WTC11 (cell line): ENCODE data around the gene INPP5A. TPM values are rescaled to one million over a fixed set of nuclear protein-coding genes. Genes with fewer than 3 reads are reported as not detected.

Source experiments
- ATAC-seq: fragments of 200-7000 bp; cut with Tn5 transposase; 2 replicates; pipeline ENCODE4 v1.10.0; 2021; ENCODE audit warnings: mild to moderate bottlenecking, moderate library complexity
- CTCF ChIA-PET: fragments of 300-600 bp; sonication (Branson Sonifier 250); formaldehyde crosslinking; loops from one replicate; lab custom pipeline; 2021; ENCODE audit warnings: antibody characterized with exemption; lab: Charles Lee
- POLR2A ChIA-PET: fragments of 350-600 bp; sonication (Branson Sonifier 250); formaldehyde crosslinking; loops from one replicate; lab custom pipeline; 2021; ENCODE audit warnings: antibody characterized with exemption; lab: Charles Lee
- DNase-seq: peaks from one replicate; pipeline ENCODE4 v3.0.0; 2021; ENCODE audit warnings: low spot score
- H3K27ac Mint-ChIP-seq: 2 replicates; pipeline ENCODE4 v1.8.0; 2021; ENCODE audit warnings: mixed read lengths
- H3K27me3 Mint-ChIP-seq: 2 replicates; pipeline ENCODE4 v1.8.0; 2021; ENCODE audit warnings: low read depth, mild to moderate bottlenecking, moderate library complexity, mixed read lengths
- H3K36me3 Mint-ChIP-seq: 2 replicates; pipeline ENCODE4 v1.8.0; 2021; ENCODE audit warnings: mixed read lengths
- H3K4me1 Mint-ChIP-seq: 2 replicates; pipeline ENCODE4 v1.8.0; 2022; ENCODE audit warnings: mixed read lengths
- H3K4me3 Mint-ChIP-seq: 2 replicates; pipeline ENCODE4 v1.8.0; 2021; ENCODE audit warnings: mild to moderate bottlenecking, moderate library complexity, mixed read lengths
- H3K9me3 Mint-ChIP-seq: 2 replicates; pipeline ENCODE4 v1.8.0; 2021; ENCODE audit warnings: mixed read lengths
- FOXJ3 ChIP-seq: sonication (generic); formaldehyde crosslinking; IDR thresholded peaks from 2 replicates; pipeline ENCODE4 v1.9.0; 2021; ENCODE audit warnings: missing genetic modification reagents, mild to moderate bottlenecking, borderline replicate concordance
- GRHL2 ChIP-seq: fragments of 250-450 bp; sonication (Bioruptor Pico); IDR thresholded peaks from 2 replicates; pipeline ENCODE4 v1.8.0; 2022; ENCODE audit warnings: mild to moderate bottlenecking, moderate library complexity; ENCODE audit not compliant: insufficient replicate concordance, severe bottlenecking
- HMGA2 ChIP-seq: fragments of 250-450 bp; sonication (Bioruptor Pico); IDR thresholded peaks from 2 replicates; pipeline ENCODE4 v1.4.0; 2021; ENCODE audit warnings: mild to moderate bottlenecking, moderate library complexity
- NFE2L1 ChIP-seq: sonication (generic); formaldehyde crosslinking; IDR thresholded peaks from 2 replicates; pipeline ENCODE4 v1.8.1; 2023; ENCODE audit warnings: missing genetic modification reagents
- OVOL2 ChIP-seq: fragments of 250-450 bp; sonication (Bioruptor Pico); IDR thresholded peaks from 2 replicates; pipeline ENCODE4 v1.9.0; 2021; ENCODE audit warnings: mild to moderate bottlenecking, borderline replicate concordance
- RELA ChIP-seq: sonication (generic); formaldehyde crosslinking; IDR thresholded peaks from 2 replicates; pipeline ENCODE4 v1.8.1; 2022; ENCODE audit warnings: missing genetic modification reagents, mild to moderate bottlenecking, borderline replicate concordance
- TEAD1 ChIP-seq: sonication (generic); formaldehyde crosslinking; IDR thresholded peaks from 2 replicates; pipeline ENCODE4 v1.8.0; 2022; ENCODE audit warnings: mild to moderate bottlenecking, missing genetic modification reagents
- TEAD4 ChIP-seq: sonication (generic); formaldehyde crosslinking; IDR thresholded peaks from 2 replicates; pipeline ENCODE4 v1.8.0; 2022; ENCODE audit warnings: mild to moderate bottlenecking, missing genetic modification reagents
- ZNF138 ChIP-seq: sonication (generic); formaldehyde crosslinking; conservative IDR thresholded peaks from 2 replicates; pipeline ENCODE4 v1.8.1; 2022; ENCODE audit warnings: mild to moderate bottlenecking, moderate library complexity, missing genetic modification reagents
- ZNF232 ChIP-seq: sonication (generic); formaldehyde crosslinking; IDR thresholded peaks from 2 replicates; pipeline ENCODE4 v1.8.0; 2022; ENCODE audit warnings: mild to moderate bottlenecking, missing genetic modification reagents
- ZNF263 ChIP-seq: sonication (generic); formaldehyde crosslinking; IDR thresholded peaks from 2 replicates; pipeline ENCODE4 v1.8.1; 2022; ENCODE audit warnings: low read depth, mild to moderate bottlenecking, moderate library complexity, missing genetic modification reagents
- ZNF396 ChIP-seq: fragments of 250-450 bp; sonication (Bioruptor Pico); IDR thresholded peaks from 2 replicates; pipeline ENCODE4 v1.8.0; 2021; ENCODE audit warnings: mild to moderate bottlenecking, moderate library complexity, borderline replicate concordance
- ZNF416 ChIP-seq: fragments of 250-450 bp; sonication (Bioruptor Pico); IDR thresholded peaks from 2 replicates; pipeline ENCODE4 v1.9.0; 2021; ENCODE audit warnings: mild to moderate bottlenecking, inconsistent platforms
- total RNA-seq: library from RNA; stranded (reverse); gene quantifications from 3 replicates; pipeline ENCODE4 v1.2.3, GENCODE V29; 2021
- TF ChIP-seq, protein P1 (sequence below): sonication (generic); formaldehyde crosslinking; IDR thresholded peaks from 2 replicates; pipeline ENCODE4 v1.8.1; 2022; ENCODE audit warnings: low read depth, mild to moderate bottlenecking, moderate library complexity, missing genetic modification reagents, borderline replicate concordance
- TF ChIP-seq, protein P2 (sequence below): sonication (generic); formaldehyde crosslinking; IDR thresholded peaks from 2 replicates; pipeline ENCODE4 v1.8.1; 2023; ENCODE audit warnings: mild to moderate bottlenecking, missing genetic modification reagents, borderline replicate concordance
- TF ChIP-seq, protein P3 (sequence below): fragments of 250-450 bp; sonication (Bioruptor Pico); IDR thresholded peaks from 2 replicates; pipeline ENCODE4 v2.1.2; 2022; ENCODE audit warnings: mild to moderate bottlenecking, moderate library complexity
- TF ChIP-seq, protein P4 (sequence below): sonication (generic); formaldehyde crosslinking; IDR thresholded peaks from 2 replicates; pipeline ENCODE4 v1.8.1; 2022; ENCODE audit warnings: low read depth, missing genetic modification reagents, borderline replicate concordance
- TF ChIP-seq, protein P5 (sequence below): sonication (generic); formaldehyde crosslinking; IDR thresholded peaks from 2 replicates; pipeline ENCODE4 v1.8.0; 2022; ENCODE audit warnings: mild to moderate bottlenecking, missing genetic modification reagents
- TF ChIP-seq, protein P6 (sequence below): fragments of 250-450 bp; sonication (Bioruptor Pico); IDR thresholded peaks from 2 replicates; pipeline ENCODE4 v1.9.0; 2021; ENCODE audit warnings: mild to moderate bottlenecking

INPP5A gene
- total RNA-seq, 1 experiment from 2014 or later, result 22.1 TPM

DNA sequence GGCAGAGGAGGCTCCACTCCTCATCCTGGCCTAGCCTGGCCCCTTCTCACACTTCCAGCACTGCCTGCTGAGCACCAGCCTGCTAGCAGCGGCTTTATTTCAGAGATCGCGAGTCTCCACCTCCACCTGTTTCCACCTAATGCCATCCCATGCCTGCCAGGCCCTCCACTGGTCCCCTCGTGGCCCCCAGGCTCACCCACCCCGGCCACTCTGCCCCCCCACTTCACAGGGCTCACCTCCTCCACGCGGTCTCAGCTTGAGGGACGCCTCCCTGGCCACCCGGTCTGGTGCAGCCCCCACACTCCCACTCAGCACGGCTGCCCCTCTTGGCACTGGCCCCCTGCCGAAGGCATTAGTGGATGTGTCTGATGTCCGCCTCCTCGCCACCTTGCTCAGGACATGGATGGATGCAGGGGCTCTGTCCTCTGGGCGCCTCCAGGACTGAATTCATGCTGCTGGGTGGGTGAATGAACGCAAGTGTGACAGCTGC lies 252.1 kb downstream of the INPP5A start (continued):
- TF ChIP-seq, protein P1, sequence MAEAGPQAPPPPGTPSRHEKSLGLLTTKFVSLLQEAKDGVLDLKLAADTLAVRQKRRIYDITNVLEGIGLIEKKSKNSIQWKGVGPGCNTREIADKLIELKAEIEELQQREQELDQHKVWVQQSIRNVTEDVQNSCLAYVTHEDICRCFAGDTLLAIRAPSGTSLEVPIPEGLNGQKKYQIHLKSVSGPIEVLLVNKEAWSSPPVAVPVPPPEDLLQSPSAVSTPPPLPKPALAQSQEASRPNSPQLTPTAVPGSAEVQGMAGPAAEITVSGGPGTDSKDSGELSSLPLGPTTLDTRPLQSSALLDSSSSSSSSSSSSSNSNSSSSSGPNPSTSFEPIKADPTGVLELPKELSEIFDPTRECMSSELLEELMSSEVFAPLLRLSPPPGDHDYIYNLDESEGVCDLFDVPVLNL (CRISPR knock-in tag), result no peak
- TF ChIP-seq RELA (CRISPR knock-in tag), result no peak
- TF ChIP-seq, all 79 proteins: peak for 0

DNA sequence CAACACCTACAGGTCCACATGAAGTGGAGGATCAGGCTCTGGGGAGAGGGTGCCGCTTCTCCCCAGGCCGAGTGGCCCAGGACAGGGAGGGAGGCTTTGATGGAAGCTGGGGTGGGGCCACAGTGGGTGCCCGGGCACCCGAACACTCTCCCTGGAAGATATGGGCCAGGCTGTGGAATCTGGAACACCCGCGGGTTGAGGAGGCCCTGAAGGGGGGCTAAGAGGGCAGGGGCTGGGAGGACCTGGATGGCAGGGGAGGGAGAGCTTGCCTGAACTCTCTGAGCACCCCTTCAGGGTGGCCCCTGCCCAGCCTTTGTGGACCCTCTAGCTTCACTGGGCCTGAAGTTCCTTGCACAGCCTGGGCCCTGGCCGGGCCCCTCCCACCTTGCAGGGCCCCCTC lies 252.9 kb downstream of the INPP5A start:
- no peak overlapping the region for H3K27ac Mint-ChIP-seq
- ChIA-PET CTCF (no interaction called here), POLR2A (no interaction called here)
- TF ChIP-seq ZNF138 (CRISPR knock-in tag) (no peak), ZNF232 (CRISPR knock-in tag) (no peak), TEAD1 (CRISPR knock-in tag) (no peak), ZNF263 (CRISPR knock-in tag) (no peak), OVOL2 (no peak), NFE2L1 (CRISPR knock-in tag) (no peak), ZNF416 (CRISPR knock-in tag) (no peak), FOXJ3 (CRISPR knock-in tag) (no peak)
- TF ChIP-seq, protein P2, sequence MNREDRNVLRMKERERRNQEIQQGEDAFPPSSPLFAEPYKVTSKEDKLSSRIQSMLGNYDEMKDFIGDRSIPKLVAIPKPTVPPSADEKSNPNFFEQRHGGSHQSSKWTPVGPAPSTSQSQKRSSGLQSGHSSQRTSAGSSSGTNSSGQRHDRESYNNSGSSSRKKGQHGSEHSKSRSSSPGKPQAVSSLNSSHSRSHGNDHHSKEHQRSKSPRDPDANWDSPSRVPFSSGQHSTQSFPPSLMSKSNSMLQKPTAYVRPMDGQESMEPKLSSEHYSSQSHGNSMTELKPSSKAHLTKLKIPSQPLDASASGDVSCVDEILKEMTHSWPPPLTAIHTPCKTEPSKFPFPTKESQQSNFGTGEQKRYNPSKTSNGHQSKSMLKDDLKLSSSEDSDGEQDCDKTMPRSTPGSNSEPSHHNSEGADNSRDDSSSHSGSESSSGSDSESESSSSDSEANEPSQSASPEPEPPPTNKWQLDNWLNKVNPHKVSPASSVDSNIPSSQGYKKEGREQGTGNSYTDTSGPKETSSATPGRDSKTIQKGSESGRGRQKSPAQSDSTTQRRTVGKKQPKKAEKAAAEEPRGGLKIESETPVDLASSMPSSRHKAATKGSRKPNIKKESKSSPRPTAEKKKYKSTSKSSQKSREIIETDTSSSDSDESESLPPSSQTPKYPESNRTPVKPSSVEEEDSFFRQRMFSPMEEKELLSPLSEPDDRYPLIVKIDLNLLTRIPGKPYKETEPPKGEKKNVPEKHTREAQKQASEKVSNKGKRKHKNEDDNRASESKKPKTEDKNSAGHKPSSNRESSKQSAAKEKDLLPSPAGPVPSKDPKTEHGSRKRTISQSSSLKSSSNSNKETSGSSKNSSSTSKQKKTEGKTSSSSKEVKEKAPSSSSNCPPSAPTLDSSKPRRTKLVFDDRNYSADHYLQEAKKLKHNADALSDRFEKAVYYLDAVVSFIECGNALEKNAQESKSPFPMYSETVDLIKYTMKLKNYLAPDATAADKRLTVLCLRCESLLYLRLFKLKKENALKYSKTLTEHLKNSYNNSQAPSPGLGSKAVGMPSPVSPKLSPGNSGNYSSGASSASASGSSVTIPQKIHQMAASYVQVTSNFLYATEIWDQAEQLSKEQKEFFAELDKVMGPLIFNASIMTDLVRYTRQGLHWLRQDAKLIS, result no peak
- TF ChIP-seq, protein P3, sequence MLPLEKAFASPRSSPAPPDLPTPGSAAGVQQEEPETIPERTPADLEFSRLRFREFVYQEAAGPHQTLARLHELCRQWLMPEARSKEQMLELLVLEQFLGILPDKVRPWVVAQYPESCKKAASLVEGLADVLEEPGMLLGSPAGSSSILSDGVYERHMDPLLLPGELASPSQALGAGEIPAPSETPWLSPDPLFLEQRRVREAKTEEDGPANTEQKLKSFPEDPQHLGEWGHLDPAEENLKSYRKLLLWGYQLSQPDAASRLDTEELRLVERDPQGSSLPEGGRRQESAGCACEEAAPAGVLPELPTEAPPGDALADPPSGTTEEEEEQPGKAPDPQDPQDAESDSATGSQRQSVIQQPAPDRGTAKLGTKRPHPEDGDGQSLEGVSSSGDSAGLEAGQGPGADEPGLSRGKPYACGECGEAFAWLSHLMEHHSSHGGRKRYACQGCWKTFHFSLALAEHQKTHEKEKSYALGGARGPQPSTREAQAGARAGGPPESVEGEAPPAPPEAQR, result no peak
- TF ChIP-seq, protein P4, sequence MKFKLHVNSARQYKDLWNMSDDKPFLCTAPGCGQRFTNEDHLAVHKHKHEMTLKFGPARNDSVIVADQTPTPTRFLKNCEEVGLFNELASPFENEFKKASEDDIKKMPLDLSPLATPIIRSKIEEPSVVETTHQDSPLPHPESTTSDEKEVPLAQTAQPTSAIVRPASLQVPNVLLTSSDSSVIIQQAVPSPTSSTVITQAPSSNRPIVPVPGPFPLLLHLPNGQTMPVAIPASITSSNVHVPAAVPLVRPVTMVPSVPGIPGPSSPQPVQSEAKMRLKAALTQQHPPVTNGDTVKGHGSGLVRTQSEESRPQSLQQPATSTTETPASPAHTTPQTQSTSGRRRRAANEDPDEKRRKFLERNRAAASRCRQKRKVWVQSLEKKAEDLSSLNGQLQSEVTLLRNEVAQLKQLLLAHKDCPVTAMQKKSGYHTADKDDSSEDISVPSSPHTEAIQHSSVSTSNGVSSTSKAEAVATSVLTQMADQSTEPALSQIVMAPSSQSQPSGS (CRISPR knock-in tag), result no peak
- no peaks in the 10 kb centered on the region for H3K36me3 Mint-ChIP-seq
- H3K27me3 Mint-ChIP-seq, result peaks cover 51% of the 10 kb centered on the region
- ATAC-seq (no peak), DNase-seq (no peak)
- no peaks in the 10 kb centered on the region for H3K4me1 Mint-ChIP-seq
- H3K4me3 Mint-ChIP-seq, result no peak overlapping the region
- H3K9me3 Mint-ChIP-seq, result no peaks in the 10 kb centered on the region

DNA sequence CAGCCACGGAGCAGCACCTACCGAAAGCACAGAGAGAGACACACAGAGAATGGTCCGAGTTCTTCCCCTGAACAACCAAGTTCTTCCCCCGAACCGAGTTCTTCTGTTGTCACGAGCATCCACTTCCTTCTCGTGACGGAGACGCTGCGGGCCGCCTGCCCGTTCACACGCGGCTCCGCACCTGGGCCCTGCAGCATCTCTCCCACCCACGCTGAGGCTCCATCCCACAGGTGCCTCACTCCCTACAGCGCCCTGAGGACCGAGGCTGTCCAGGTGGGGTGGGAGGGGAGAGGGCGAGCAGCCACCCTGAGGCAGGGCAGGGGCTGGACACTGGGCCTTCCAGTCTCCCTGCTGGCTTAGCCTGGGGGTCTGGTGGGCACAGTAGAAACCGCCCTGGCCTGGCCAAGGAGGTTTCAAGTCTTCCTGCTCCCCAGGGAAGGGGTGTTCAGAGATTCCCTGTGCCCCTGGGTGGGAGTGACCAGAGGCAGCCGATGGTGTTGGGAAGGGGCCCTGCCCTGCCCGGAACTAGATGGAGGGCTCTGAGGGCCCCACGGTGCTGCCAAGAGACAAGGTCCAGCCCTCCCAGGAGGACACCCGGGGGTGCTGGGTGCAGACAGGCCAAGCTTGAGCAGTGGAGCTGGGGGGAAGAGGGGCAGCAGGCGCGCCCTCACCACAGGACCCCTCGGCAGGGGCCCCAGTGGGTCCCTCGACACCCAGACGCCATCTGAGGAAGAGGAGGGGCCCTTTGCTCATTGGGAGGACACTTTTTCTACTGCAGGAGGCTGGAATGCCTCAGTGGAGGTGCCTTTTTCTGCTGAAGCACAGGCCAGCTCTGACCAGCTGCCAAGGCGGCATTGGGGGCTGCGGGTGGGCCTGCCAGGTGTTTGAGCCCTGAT lies 253.6 kb downstream of the INPP5A start:
- H3K4me3 Mint-ChIP-seq, result no peak overlapping the region
- H3K36me3 Mint-ChIP-seq, result no peaks in the 10 kb centered on the region
- H3K4me1 Mint-ChIP-seq, result no peaks in the 10 kb centered on the region
- DNase-seq (no peak), ATAC-seq (no peak)
- H3K27me3 Mint-ChIP-seq, result peaks cover 49% of the 10 kb centered on the region
- POLR2A ChIA-PET, result no interaction called here
- no peak overlapping the region for H3K27ac Mint-ChIP-seq
- H3K9me3 Mint-ChIP-seq, result no peaks in the 10 kb centered on the region
- CTCF ChIA-PET, result no interaction called here
- TF ChIP-seq GRHL2 (no peak), TEAD1 (CRISPR knock-in tag) (no peak), ZNF396 (CRISPR knock-in tag) (no peak), HMGA2 (CRISPR knock-in tag) (no peak), TEAD4 (CRISPR knock-in tag) (no peak), RELA (CRISPR knock-in tag) (no peak)
- TF ChIP-seq, protein P5, sequence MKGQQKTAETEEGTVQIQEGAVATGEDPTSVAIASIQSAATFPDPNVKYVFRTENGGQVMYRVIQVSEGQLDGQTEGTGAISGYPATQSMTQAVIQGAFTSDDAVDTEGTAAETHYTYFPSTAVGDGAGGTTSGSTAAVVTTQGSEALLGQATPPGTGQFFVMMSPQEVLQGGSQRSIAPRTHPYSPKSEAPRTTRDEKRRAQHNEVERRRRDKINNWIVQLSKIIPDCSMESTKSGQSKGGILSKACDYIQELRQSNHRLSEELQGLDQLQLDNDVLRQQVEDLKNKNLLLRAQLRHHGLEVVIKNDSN (CRISPR knock-in tag), result no peak
- TF ChIP-seq, protein P6, sequence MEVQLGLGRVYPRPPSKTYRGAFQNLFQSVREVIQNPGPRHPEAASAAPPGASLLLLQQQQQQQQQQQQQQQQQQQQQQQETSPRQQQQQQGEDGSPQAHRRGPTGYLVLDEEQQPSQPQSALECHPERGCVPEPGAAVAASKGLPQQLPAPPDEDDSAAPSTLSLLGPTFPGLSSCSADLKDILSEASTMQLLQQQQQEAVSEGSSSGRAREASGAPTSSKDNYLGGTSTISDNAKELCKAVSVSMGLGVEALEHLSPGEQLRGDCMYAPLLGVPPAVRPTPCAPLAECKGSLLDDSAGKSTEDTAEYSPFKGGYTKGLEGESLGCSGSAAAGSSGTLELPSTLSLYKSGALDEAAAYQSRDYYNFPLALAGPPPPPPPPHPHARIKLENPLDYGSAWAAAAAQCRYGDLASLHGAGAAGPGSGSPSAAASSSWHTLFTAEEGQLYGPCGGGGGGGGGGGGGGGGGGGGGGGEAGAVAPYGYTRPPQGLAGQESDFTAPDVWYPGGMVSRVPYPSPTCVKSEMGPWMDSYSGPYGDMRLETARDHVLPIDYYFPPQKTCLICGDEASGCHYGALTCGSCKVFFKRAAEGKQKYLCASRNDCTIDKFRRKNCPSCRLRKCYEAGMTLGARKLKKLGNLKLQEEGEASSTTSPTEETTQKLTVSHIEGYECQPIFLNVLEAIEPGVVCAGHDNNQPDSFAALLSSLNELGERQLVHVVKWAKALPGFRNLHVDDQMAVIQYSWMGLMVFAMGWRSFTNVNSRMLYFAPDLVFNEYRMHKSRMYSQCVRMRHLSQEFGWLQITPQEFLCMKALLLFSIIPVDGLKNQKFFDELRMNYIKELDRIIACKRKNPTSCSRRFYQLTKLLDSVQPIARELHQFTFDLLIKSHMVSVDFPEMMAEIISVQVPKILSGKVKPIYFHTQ (CRISPR knock-in tag), result no peak
